Fibroblast of mammary gland (primary cell): ENCODE data around the gene KCNC4.

ENCODE experiments used
- DNase-seq: peaks from one replicate; pipeline ENCODE4 v3.0.0-alpha.2; 2010; ENCODE audit warnings: low read depth
- H3K4me3 ChIP-seq: 2 replicates; pipeline ENCODE4 v1.5.1; 2011; ENCODE audit warnings: low read depth, mild to moderate bottlenecking, low read length, moderate library complexity; ENCODE audit not compliant: control insufficient read depth
- CTCF ChIP-seq: conservative IDR thresholded peaks from 2 replicates; pipeline ENCODE4 v1.5.1; 2011; ENCODE audit warnings: low read depth, low read length, inconsistent platforms; ENCODE audit not compliant: control insufficient read depth, insufficient read depth

KCNC4 gene

GRCh38 chr1:110235181-110235833, 25.2 kb downstream of the KCNC4 start:
- no peak for TF ChIP-seq CTCF
- H3K4me3 ChIP-seq = no peak overlapping the region
- no peak for DNase-seq

GRCh38 chr1:110235834-110236682, 25.9 kb downstream of the KCNC4 start:
- DNase-seq = peak; percentile 78
- TF ChIP-seq CTCF = no peak
- H3K4me3 ChIP-seq = no peak overlapping the region

GRCh38 chr1:110237386-110238152, 27.5 kb downstream of the KCNC4 start:
- no peak for TF ChIP-seq CTCF
- peak; percentile 10 for DNase-seq

GRCh38 chr1:110239441-110240430, 29.6 kb downstream of the KCNC4 start:
- TF ChIP-seq CTCF = no peak
- no peak overlapping the region for H3K4me3 ChIP-seq
- DNase-seq = peak; percentile 44

More at GRCh38 chr1:110237386-110238152, 27.5 kb downstream of the KCNC4 start:
- no peak overlapping the region for H3K4me3 ChIP-seq

- no peak for TF ChIP-seq CTCF
- no peak for DNase-seq
- no peak overlapping the region for H3K4me3 ChIP-seq
These were observed 30.5 kb downstream of the KCNC4 start for GRCh38 chr1:110240476-110241210.
